Adrenal gland (tissue), 12 donors: ENCODE results near the gene FAM156A. TPM values are rescaled to one million over a fixed set of nuclear protein-coding genes. Genes with fewer than 3 reads are reported as not detected.

Experiments used
- DNase-seq, 7 donors: peaks; one replicate each; pipeline ENCODE4 v3.0.0-alpha.2; 2019 to 2020
- H3K27ac ChIP-seq, 5 donors: fragments of 200-600 bp; sonication (generic) in 4 of 5; 1 replicate in 3 of 5; 2 replicates in 2 of 5; pipeline versions ENCODE4 v1.5.1 to v1.8.0; 2016 to 2020; ENCODE audit warnings: mild to moderate bottlenecking in 1 of 5
- H3K27me3 ChIP-seq: fragments of 200-600 bp; 2 replicates; pipeline ENCODE4 v1.8.0; 2021
- H3K36me3 ChIP-seq, 2 donors: fragments of 200-600 bp; replicated peaks in 1 of 2; 1 replicate in 1 of 2; 2 replicates in 1 of 2; pipeline versions ENCODE4 v1.5.1 to v1.8.0; 2018 to 2022
- H3K4me1 ChIP-seq, 2 donors: fragments of 200-600 bp; replicated peaks in 1 of 2; 1 replicate in 1 of 2; 2 replicates in 1 of 2; pipeline versions ENCODE4 v1.5.1 to v1.8.0; 2018 to 2021
- H3K4me3 ChIP-seq, 4 donors: fragments of 200-600 bp; sonication (generic) in 3 of 4; one replicate each; pipeline ENCODE4 v1.5.1; 2016 to 2018
- H3K9me3 ChIP-seq, 3 donors: fragments of 200-600 bp; sonication (generic) in 1 of 3; replicated peaks in 1 of 3; 1 replicate in 2 of 3; 2 replicates in 1 of 3; pipeline versions ENCODE4 v1.5.1 to v1.8.0; 2016 to 2021
- POLR2A ChIP-seq, 2 donors: fragments of 450-650 bp; IDR thresholded peaks; one replicate each; pipeline ENCODE4 v1.6.1; 2017; ENCODE audit warnings: antibody characterized with exemption in 2 of 2, mild to moderate bottlenecking in 2 of 2, moderate library complexity in 1 of 2
- WGBS, 4 donors: extraction: QIAGEN DNeasy Blood & Tissue Kit in 2 of 4; methylation state at CpG; one replicate each; pipeline versions ENCODE4 v1.1.5 to v1.1.7; 2013 to 2017; 5-methylcytosine and 5-hydroxymethylcytosine counted together
- intact Hi-C, 2 donors: fragments of 100-400 bp; cut with DNase I; formaldehyde crosslinking; loops; one replicate each; pipeline versions ENCODE4 v1.14.1 to v1.15.0; 2022 to 2023
- polyA plus RNA-seq, 3 donors: library from polyadenylated mRNA; stranded (reverse); fragments of 200-250 nt in 2 of 3; fragments of 350-450 nt in 1 of 3; fragmentation: Illumina TruSeq in 1 of 3; extraction: RNeasy Lipid Tissue Mini Kit (QIAGEN cat#74804) in 1 of 3; gene quantifications; one replicate each; pipeline ENCODE4 v1.2.3, GENCODE V29; 2013 to 2014
- total RNA-seq, 9 donors: library from RNA; depleted of rRNA in 4 of 9; stranded (reverse); fragments of >200 nt in 4 of 9; fragments of 120-200 nt in 1 of 9; fragmentation: NEBNext Ultra II Directional in 1 of 9; extraction: Animal tissue kit (Norgen Biotek cat#: 25700) in 1 of 9; gene quantifications; one replicate each; pipeline versions ENCODE4 v1.1.0 to v1.2.4, GENCODE V29; 2013 to 2023
- TF ChIP-seq, protein P1 (sequence below), 6 experiments: fragments of 450-650 bp in 4 of 6; fragments of 200-600 bp in 2 of 6; sonication (generic) in 1 of 6; IDR thresholded peaks; 1 replicate in 5 of 6; 2 replicates in 1 of 6; pipeline versions ENCODE4 v1.5.1 to v1.8.0; 2016 to 2021; ENCODE audit warnings: antibody characterized with exemption in 6 of 6, mild to moderate bottlenecking in 2 of 6, moderate library complexity in 1 of 6
- donor health status: healthy with polysubstance abuse.
- donor health status: Bipolar disorder and iron deficiency.
- donor health status: DM: yes; HTN: yes; CAD: no.
- donor health status: DM: no; HTN: no; CAD: no.
- donor health status: DM: no; HTN: no; CAD: no.
- donor health status: DM: yes; HTN: yes; CAD: no.

Gene FAM156A
- total and polyA plus RNA-seq, 12 donors, result 4.4 to 56.0 (median 26.8) TPM

DNA sequence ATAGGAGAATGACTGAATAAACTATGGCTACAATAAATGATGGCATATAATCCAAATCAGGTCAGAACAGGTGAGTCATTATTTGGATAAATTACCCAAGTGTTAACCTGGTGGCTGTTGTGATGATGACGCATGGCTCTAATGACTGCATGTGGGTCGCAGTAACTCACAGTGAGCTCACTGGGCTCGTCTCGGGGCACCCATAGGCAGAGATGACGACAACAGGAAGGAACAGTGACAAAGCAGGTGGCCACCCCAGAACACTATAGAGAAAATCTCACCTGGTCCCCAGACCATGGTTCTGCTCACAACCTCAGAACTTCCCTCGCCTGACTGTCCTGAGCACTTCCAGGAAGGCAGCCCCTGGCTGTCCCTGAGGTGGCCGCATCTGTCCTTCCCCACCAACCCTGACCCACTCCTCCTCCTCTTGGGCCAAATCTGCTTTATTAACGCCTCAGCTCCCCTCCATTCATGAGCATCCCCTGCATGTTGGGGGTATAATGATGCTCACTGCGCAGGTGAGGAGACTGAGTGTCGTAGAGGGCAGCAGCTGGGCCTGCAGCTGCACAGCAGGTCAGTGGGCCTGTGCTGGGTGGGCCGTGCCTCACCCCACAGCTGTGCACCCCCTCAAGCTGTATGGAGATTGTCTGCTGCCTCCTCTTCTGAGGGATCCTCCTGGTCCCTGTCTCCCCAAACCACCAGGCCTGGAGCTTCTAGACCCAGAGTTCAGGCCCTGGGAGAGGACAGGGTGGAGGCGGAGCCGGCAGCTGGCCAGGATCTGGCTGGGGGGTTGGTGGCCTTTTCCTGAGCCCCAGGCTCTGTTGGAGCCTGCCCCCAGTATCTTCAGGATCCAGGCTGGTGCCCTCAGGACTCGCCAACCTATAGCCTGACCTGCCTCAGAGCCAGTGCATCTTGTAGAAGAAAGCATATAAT, 30.9 kb upstream of the FAM156A start:
- intact Hi-C loops, result no loop called here
- Histone ChIP-seq H3K36me3 (no peaks in the 10 kb centered on the region), H3K4me1 (peaks cover 0 to 10% of the 10 kb centered on the region in 2 donors), H3K27me3 (no peaks in the 10 kb centered on the region), H3K27ac (peak overlapping the region in 3 of 5 donors; percentile 29 to 57 (median 57)), H3K9me3 (no peaks in the 10 kb centered on the region), H3K4me3 (no peak overlapping the region)
- TF ChIP-seq POLR2A (IDR thresholded peaks at IDR 0.05), result no peak
- TF ChIP-seq, protein P1, sequence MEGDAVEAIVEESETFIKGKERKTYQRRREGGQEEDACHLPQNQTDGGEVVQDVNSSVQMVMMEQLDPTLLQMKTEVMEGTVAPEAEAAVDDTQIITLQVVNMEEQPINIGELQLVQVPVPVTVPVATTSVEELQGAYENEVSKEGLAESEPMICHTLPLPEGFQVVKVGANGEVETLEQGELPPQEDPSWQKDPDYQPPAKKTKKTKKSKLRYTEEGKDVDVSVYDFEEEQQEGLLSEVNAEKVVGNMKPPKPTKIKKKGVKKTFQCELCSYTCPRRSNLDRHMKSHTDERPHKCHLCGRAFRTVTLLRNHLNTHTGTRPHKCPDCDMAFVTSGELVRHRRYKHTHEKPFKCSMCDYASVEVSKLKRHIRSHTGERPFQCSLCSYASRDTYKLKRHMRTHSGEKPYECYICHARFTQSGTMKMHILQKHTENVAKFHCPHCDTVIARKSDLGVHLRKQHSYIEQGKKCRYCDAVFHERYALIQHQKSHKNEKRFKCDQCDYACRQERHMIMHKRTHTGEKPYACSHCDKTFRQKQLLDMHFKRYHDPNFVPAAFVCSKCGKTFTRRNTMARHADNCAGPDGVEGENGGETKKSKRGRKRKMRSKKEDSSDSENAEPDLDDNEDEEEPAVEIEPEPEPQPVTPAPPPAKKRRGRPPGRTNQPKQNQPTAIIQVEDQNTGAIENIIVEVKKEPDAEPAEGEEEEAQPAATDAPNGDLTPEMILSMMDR (IDR thresholded peaks at IDR 0.05), result no peak
- 73 to 82% (median 78%) methylated on average over 8 to 14 of the region's 14 CpGs for WGBS, 4 donors
- peak in 1 of 7 donors; percentile 12 for DNase-seq

DNA sequence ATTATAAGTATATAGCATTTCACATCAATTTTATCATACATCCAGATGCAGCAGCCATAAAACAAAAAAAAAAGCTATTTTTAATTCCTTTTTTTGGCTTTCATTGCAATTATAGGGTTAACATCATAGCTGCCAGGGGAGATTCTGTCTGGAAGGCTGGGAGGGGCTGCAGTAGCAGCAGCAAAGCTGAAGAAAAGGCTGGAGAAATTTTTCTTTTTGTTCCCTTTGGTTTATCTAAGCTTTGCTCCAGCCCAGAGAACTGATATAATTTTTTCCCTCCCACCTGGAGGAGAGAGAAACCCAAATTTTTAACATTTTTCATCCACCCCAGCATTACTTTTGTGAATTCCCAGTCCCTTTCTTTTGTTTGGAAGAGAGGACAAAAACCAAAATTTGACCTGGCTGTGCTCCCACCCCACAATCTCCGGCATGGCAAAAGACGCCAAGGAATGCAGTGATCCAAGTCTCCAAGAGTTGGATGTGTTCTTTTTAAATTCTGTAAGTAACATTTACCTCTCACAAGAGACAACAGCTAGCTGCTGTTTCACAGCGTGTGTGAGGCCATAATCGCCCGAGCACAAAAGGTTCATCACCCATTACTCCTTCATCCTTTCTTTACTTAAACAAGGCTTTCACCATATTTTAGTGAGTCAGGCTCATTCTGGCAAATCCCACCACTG, 25.1 kb upstream of the FAM156A start:
- TF ChIP-seq, protein P1 (IDR thresholded peaks at IDR 0.05), result no peak
- TF ChIP-seq POLR2A (IDR thresholded peaks at IDR 0.05), result no peak
- peak overlapping the region in 1 of 5 donors; percentile 38 for H3K27ac ChIP-seq
- intact Hi-C loops, result no loop called here
- peaks cover 8% of the 10 kb centered on the region for H3K27me3 ChIP-seq
- WGBS, 4 donors, result 29 to 64% (median 55%) methylated on average over 5 of the region's 5 CpGs
- no peaks in the 10 kb centered on the region for H3K9me3 ChIP-seq
- H3K4me3 ChIP-seq, result no peak overlapping the region
- DNase-seq, result peak in 1 of 7 donors; percentile 12
- no peaks in the 10 kb centered on the region for H3K36me3 ChIP-seq
- peaks cover 0 to 7% of the 10 kb centered on the region in 2 donors for H3K4me1 ChIP-seq

DNA sequence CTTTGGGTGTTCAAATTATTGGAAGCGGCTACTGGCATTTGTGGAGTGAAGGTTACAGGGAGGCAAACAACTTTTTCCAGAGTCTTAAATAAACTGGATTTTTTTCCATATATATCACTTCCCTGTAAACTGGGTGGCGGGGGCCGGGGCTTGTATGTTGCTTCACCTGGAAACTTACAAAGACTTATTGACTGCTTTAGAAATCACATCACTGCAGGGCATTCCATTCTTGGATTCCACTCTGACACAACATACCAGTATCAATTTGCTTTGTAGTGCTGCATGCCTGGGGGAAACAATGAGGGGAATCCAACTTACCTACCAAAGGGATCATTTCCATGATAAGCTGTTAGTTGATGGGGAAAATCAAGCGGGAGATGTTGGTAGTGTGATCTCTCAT, 21.7 kb upstream of the FAM156A start:
- DNase-seq, result peak in 1 of 7 donors; percentile 10
- H3K4me1 ChIP-seq, result peaks cover 0 to 7% of the 10 kb centered on the region in 2 donors
- 68 to 82% (median 70%) methylated on average over 3 to 4 of the region's 4 CpGs for WGBS, 4 donors

More for the DNA sequence above, 21.7 kb upstream of the FAM156A start:
- H3K9me3 ChIP-seq, result no peaks in the 10 kb centered on the region
- H3K27me3 ChIP-seq, result peaks cover 8% of the 10 kb centered on the region
- peak overlapping the region; percentile 30 to 87 (median 47) for H3K27ac ChIP-seq
- TF ChIP-seq, protein P1 (IDR thresholded peaks at IDR 0.05), result no peak
- TF ChIP-seq POLR2A (IDR thresholded peaks at IDR 0.05), result no peak
- no peaks in the 10 kb centered on the region for H3K36me3 ChIP-seq
- intact Hi-C loops, result no loop called here
- no peak overlapping the region for H3K4me3 ChIP-seq
